Suprapubic skin (tissue), 3 donors: ENCODE measurements around the gene LHPP.

ENCODE experiments used
- CTCF ChIP-seq, 2 donors: fragments of 200-600 bp in 1 of 2; fragments of 450-650 bp in 1 of 2; sonication (generic) in 1 of 2; IDR thresholded peaks; one replicate each; pipeline ENCODE4 v1.5.1; 2016 to 2019; ENCODE audit warnings: antibody characterized with exemption in 2 of 2, mild to moderate bottlenecking in 1 of 2, moderate library complexity in 1 of 2
- EP300 ChIP-seq: sonication (generic); formaldehyde crosslinking; IDR thresholded peaks from one replicate; pipeline ENCODE4 v1.6.1; 2017; ENCODE audit warnings: antibody characterized with exemption
- POLR2A ChIP-seq, 2 donors: fragments of 450-650 bp; IDR thresholded peaks; one replicate each; pipeline ENCODE4 v1.6.1; 2017; ENCODE audit warnings: antibody characterized with exemption in 2 of 2, mild to moderate bottlenecking in 2 of 2, moderate library complexity in 2 of 2

DNA sequence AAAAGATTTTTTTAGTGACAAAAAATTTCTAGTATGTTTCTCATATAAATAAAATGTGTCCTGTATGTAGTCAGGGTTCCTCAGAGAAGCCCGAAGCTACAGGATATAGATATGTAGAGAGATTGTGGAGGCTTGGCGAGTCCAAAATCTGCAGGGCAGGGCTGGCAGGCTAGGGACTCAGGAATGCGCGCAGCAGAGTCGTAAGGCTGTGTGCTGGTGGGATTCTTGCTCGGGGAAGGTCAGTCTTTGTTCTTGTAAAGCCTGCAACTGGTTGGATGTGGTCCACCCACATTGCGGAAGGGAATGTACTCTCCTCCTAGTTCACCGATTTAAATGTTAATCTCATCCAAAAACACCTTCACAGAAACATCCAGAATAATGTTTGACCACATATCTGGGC is 30.6 kb downstream of the LHPP start:
- TF ChIP-seq CTCF (IDR thresholded peaks at IDR 0.05) (no peak), POLR2A (IDR thresholded peaks at IDR 0.05) (no peak), EP300 (no peak)
